ENCODE data around the gene XYLT2. TPM values are rescaled to one million over a fixed set of nuclear protein-coding genes. Genes with fewer than 3 reads are reported as not detected.

XYLT2 gene
- total and polyA plus RNA-seq, 10 of the 15 experiments (the other 5 are each of a cell fraction or from before 2014, with no cell fraction given), result 0.82 to 20.6 (median 13.0) TPM

GRCh38 chr17:50298018-50298417 lies 47.9 kb upstream of the XYLT2 start:
- Histone ChIP-seq H3K9ac (ENCODE audit: control insufficient read depth, insufficient read depth, low read length) (no peak overlapping the region), H3K27me3 (replicated peaks in 1 of 2; ENCODE audit: control insufficient read depth in 2 of 2, insufficient read depth in 2 of 2, low read length in 1 of 2) (no peaks in the 10 kb centered on the region), H4K20me1 (ENCODE audit: control insufficient read depth, insufficient read depth) (no peaks in the 10 kb centered on the region), H2AFZ (ENCODE audit: control insufficient read depth, low read depth, low read length) (no peak overlapping the region), H3K4me3 (no peak overlapping the region), H3K36me3 (ENCODE audit: control insufficient read depth in 2 of 2, insufficient read depth in 2 of 2, low read length in 1 of 2) (no peaks in the 10 kb centered on the region), H3K79me2 (ENCODE audit: control insufficient read depth, insufficient read depth, low read length) (no peaks in the 10 kb centered on the region), H3K27ac (ENCODE audit: control insufficient read depth, insufficient read depth) (no peak overlapping the region), H3K9me3 (replicated peaks; ENCODE audit: control insufficient read depth, insufficient read depth, low read length) (no peaks in the 10 kb centered on the region), H3K4me2 (ENCODE audit: control insufficient read depth, insufficient read depth) (no peak overlapping the region), H3K4me1 (ENCODE audit: control insufficient read depth, insufficient read depth, low read length) (no peaks in the 10 kb centered on the region)
- WGBS (ENCODE audit: insufficient coverage, insufficient replicate concordance, low lambda C conversion rate, missing lambda C conversion rate), result 31% methylated on average over 11 of the region's 11 CpGs
- no peak for TF ChIP-seq GATAD2B (conservative IDR thresholded peaks at IDR 0.05; ENCODE audit: low read depth)
- no peak for TF ChIP-seq IRF4 (IDR thresholded peaks at IDR 0.05; ENCODE audit: low read depth, low read length)
- TF ChIP-seq CHD1 (IDR thresholded peaks at IDR 0.05; ENCODE audit: low read depth, low read length), result no peak
- intact Hi-C loops (cut with micrococcal nuclease; ENCODE audit: unreplicated experiment), result loop anchor here (5.0 kb wide), 1 partner anchor 291 kb away; no protein-coding TSS in a partner anchor
- ATAC-seq (no peak), DNase-seq (ENCODE audit: low read depth, low spot score) (no peak), FAIRE-seq (no peak)
- in situ Hi-C loops (cut with MboI), result loop anchor here (10.0 kb wide), 1 partner anchor 103 kb away; no protein-coding TSS in a partner anchor
- POLR2A ChIA-PET, result interaction anchor here (0.6 to 1.1 kb wide), 6 partner anchors 10 to 151 kb away, joined by 3 to 9 read pairs (median 6); no protein-coding TSS in a partner anchor
- RAD21 ChIA-PET (ENCODE audit: unreplicated experiment), result interaction anchor here (0.7 to 7.8 kb wide), 20 partner anchors 12 to 208 kb away, joined by 3 to 106 read pairs (median 6); partner anchors contain the start of genes COL1A1 and TMEM92
- SMC1A ChIA-PET (ENCODE audit: uncharacterized antibody, unreplicated experiment), result interaction anchor here (0.6 to 8.7 kb wide), 26 partner anchors 8 to 205 kb away, joined by 3 to 102 read pairs (median 5); partner anchors contain the start of genes COL1A1, PDK2 and TMEM92
- CTCF ChIA-PET, result interaction anchor here (0.6 to 16.9 kb wide), 33 partner anchors 10 to 588 kb away, joined by 3 to 298 read pairs (median 6); partner anchors contain the start of genes COL1A1, LRRC59, PDK2 and SGCA
- no TSS peak for BruUV-seq (replicated peaks)

GRCh38 chr17:50299776-50300175 lies 46.1 kb upstream of the XYLT2 start:
- RAD21 ChIA-PET (ENCODE audit: unreplicated experiment), result interaction anchor here (0.5 to 7.8 kb wide), 5 partner anchors 25 to 98 kb away, joined by 3 to 106 read pairs (median 16); partner anchors contain the start of genes COL1A1, TMEM92 and XYLT2
- Histone ChIP-seq H4K20me1 (ENCODE audit: control insufficient read depth, insufficient read depth) (no peaks in the 10 kb centered on the region), H3K36me3 (ENCODE audit: control insufficient read depth in 2 of 2, insufficient read depth in 2 of 2, low read length in 1 of 2) (no peaks in the 10 kb centered on the region), H3K27me3 (replicated peaks in 1 of 2; ENCODE audit: control insufficient read depth in 2 of 2, insufficient read depth in 2 of 2, low read length in 1 of 2) (no peaks in the 10 kb centered on the region), H3K9ac (ENCODE audit: control insufficient read depth, insufficient read depth, low read length) (no peak overlapping the region), H3K4me3 (no peak overlapping the region), H2AFZ (ENCODE audit: control insufficient read depth, low read depth, low read length) (no peak overlapping the region), H3K27ac (ENCODE audit: control insufficient read depth, insufficient read depth) (no peak overlapping the region), H3K79me2 (ENCODE audit: control insufficient read depth, insufficient read depth, low read length) (no peaks in the 10 kb centered on the region), H3K9me3 (replicated peaks; ENCODE audit: control insufficient read depth, insufficient read depth, low read length) (no peaks in the 10 kb centered on the region), H3K4me2 (ENCODE audit: control insufficient read depth, insufficient read depth) (no peak overlapping the region), H3K4me1 (ENCODE audit: control insufficient read depth, insufficient read depth, low read length) (no peaks in the 10 kb centered on the region; the same call in 1 of the 2 replicates)
- BruUV-seq (replicated peaks), result no TSS peak
- ATAC-seq (no peak), DNase-seq (ENCODE audit: low read depth, low spot score) (no peak), FAIRE-seq (no peak)
- POLR2A ChIA-PET, result interaction anchor here (0.7 to 1.0 kb wide), 2 partner anchors 12 to 135 kb away, joined by 3 read pairs; no protein-coding TSS in a partner anchor
- CTCF ChIA-PET, result interaction anchor here (0.7 to 16.9 kb wide), 7 partner anchors 8 to 206 kb away, joined by 3 to 298 read pairs (median 44); partner anchors contain the start of genes COL1A1, PDK2 and TMEM92
- in situ Hi-C loops (cut with MboI), result loop anchor here (10.0 kb wide), 1 partner anchor 105 kb away; no protein-coding TSS in a partner anchor
- 26% methylated on average over 3 of the region's 3 CpGs for WGBS (ENCODE audit: insufficient coverage, insufficient replicate concordance, low lambda C conversion rate, missing lambda C conversion rate)
- intact Hi-C loops (cut with micrococcal nuclease; ENCODE audit: unreplicated experiment), result loop anchor here (5.0 kb wide), 1 partner anchor 292 kb away; no protein-coding TSS in a partner anchor
- SMC1A ChIA-PET (ENCODE audit: uncharacterized antibody, unreplicated experiment), result interaction anchor here (1.0 to 6.7 kb wide), 3 partner anchors 98 to 130 kb away, joined by 3 to 102 read pairs (median 4); partner anchors contain the start of gene COL1A1
- no peak for TF ChIP-seq ZNF274 (IDR thresholded peaks at IDR 0.05; ENCODE audit: insufficient read depth, insufficient read length)
- no peak for TF ChIP-seq SPI1 (IDR thresholded peaks at IDR 0.05; ENCODE audit: borderline replicate concordance, insufficient read depth, low read depth, low read length)
- no peak for TF ChIP-seq RAD21 (IDR thresholded peaks at IDR 0.05; ENCODE audit: insufficient read depth, low read depth, low read length)
- no peak for TF ChIP-seq CHD1 (IDR thresholded peaks at IDR 0.05; ENCODE audit: low read depth, low read length)
- TF ChIP-seq HSF1 (IDR thresholded peaks at IDR 0.05; ENCODE audit: low read depth, low read length), result no peak
- no peak for TF ChIP-seq POLR2AphosphoS2 (IDR thresholded peaks at IDR 0.05; ENCODE audit: low read depth, low read length)
- TF ChIP-seq ELK1 (IDR thresholded peaks at IDR 0.05; ENCODE audit: low read depth, low read length), result no peak
- TF ChIP-seq CREM (IDR thresholded peaks at IDR 0.05; ENCODE audit: low read depth), result no peak

Data from GM12878 (cell line).